Measurements from ENCODE around the gene KRT74. TPM values are rescaled to one million over a fixed set of nuclear protein-coding genes. Genes with fewer than 3 reads are reported as not detected.
"Not testable (repeated sequence)": the region's sequence is repeated elsewhere in the genome, so short reads cannot be mapped to it uniquely, and the experiment has no call there.

KRT74 gene
- total RNA-seq, 1 donor = not detected

- H3K27me3 ChIP-seq (ENCODE audit: insufficient read depth, low read length) = peaks cover 61% of the 10 kb centered on the region
- H4K20me1 ChIP-seq (ENCODE audit: insufficient read depth, low read length) = no peaks in the 10 kb centered on the region
- H2AFZ ChIP-seq (ENCODE audit: low read length) = no peak overlapping the region
- H3K36me3 ChIP-seq (ENCODE audit: insufficient read depth, low read length) = no peaks in the 10 kb centered on the region
- H3K4me3 ChIP-seq (ENCODE audit: insufficient read depth, low read length) = no peak overlapping the region
- no peak overlapping the region for H3K4me2 ChIP-seq (ENCODE audit: insufficient read depth, low read length)
- no peaks in the 10 kb centered on the region for H3K9me3 ChIP-seq (ENCODE audit: low read depth, low read length)
- no peak overlapping the region for H3K27ac ChIP-seq (ENCODE audit: low read depth, low read length)
- DNase-seq (ENCODE audit: insufficient read length, low spot score, missing footprints) = no peak
- no peaks in the 10 kb centered on the region for H3K79me2 ChIP-seq (ENCODE audit: insufficient read depth, low read length)
- H3K4me1 ChIP-seq (ENCODE audit: insufficient read depth, low read length) = no peaks in the 10 kb centered on the region
- no peak for TF ChIP-seq CTCF (IDR thresholded peaks at IDR 0.05; ENCODE audit: extremely low read depth, low read depth, low read length)
These were observed 26.8 kb upstream of the KRT74 start for GRCh38 chr12:52600475-52600874.

GRCh38 chr12:52600071-52600470 is 26.4 kb upstream of the KRT74 start:
- no peak overlapping the region for H3K4me2 ChIP-seq (ENCODE audit: insufficient read depth, low read length)
- no peak for DNase-seq (ENCODE audit: insufficient read length, low spot score, missing footprints)
- H3K27me3 ChIP-seq (ENCODE audit: insufficient read depth, low read length) = peaks cover 62% of the 10 kb centered on the region
- H4K20me1 ChIP-seq (ENCODE audit: insufficient read depth, low read length) = no peaks in the 10 kb centered on the region
- H3K36me3 ChIP-seq (ENCODE audit: insufficient read depth, low read length) = no peaks in the 10 kb centered on the region
- H3K4me3 ChIP-seq (ENCODE audit: insufficient read depth, low read length) = no peak overlapping the region
- no peaks in the 10 kb centered on the region for H3K4me1 ChIP-seq (ENCODE audit: insufficient read depth, low read length)
- H3K27ac ChIP-seq (ENCODE audit: low read depth, low read length) = no peak overlapping the region
- no peaks in the 10 kb centered on the region for H3K9me3 ChIP-seq (ENCODE audit: low read depth, low read length)
- TF ChIP-seq CTCF (IDR thresholded peaks at IDR 0.05; ENCODE audit: extremely low read depth, low read depth, low read length) = no peak
- H2AFZ ChIP-seq (ENCODE audit: low read length) = no peak overlapping the region
- no peaks in the 10 kb centered on the region for H3K79me2 ChIP-seq (ENCODE audit: insufficient read depth, low read length)

- H3K4me1 ChIP-seq (ENCODE audit: insufficient read depth, low read length) = no peaks in the 10 kb centered on the region
- no peaks in the 10 kb centered on the region for H3K79me2 ChIP-seq (ENCODE audit: insufficient read depth, low read length)
- H3K27me3 ChIP-seq (ENCODE audit: insufficient read depth, low read length) = peaks cover 67% of the 10 kb centered on the region
- no peaks in the 10 kb centered on the region for H3K36me3 ChIP-seq (ENCODE audit: insufficient read depth, low read length)
- TF ChIP-seq CTCF (IDR thresholded peaks at IDR 0.05; ENCODE audit: extremely low read depth, low read depth, low read length) = no peak
- H3K9me3 ChIP-seq (ENCODE audit: low read depth, low read length) = no peaks in the 10 kb centered on the region
- no peak overlapping the region for H3K27ac ChIP-seq (ENCODE audit: low read depth, low read length)
- DNase-seq (ENCODE audit: insufficient read length, low spot score, missing footprints) = no peak
- H3K4me2 ChIP-seq (ENCODE audit: insufficient read depth, low read length) = no peak overlapping the region
- H4K20me1 ChIP-seq (ENCODE audit: insufficient read depth, low read length) = no peaks in the 10 kb centered on the region
- no peak overlapping the region for H2AFZ ChIP-seq (ENCODE audit: low read length)
- H3K4me3 ChIP-seq (ENCODE audit: insufficient read depth, low read length) = no peak overlapping the region
These were observed 25.3 kb upstream of the KRT74 start for GRCh38 chr12:52598966-52599365.

GRCh38 chr12:52594237-52594636 is 20.6 kb upstream of the KRT74 start:
- H3K4me2 ChIP-seq (ENCODE audit: insufficient read depth, low read length); H3K36me3 ChIP-seq (ENCODE audit: insufficient read depth, low read length); H3K4me1 ChIP-seq (ENCODE audit: insufficient read depth, low read length); H3K9me3 ChIP-seq (ENCODE audit: low read depth, low read length); H3K4me3 ChIP-seq (ENCODE audit: insufficient read depth, low read length); H2AFZ ChIP-seq (ENCODE audit: low read length); H3K79me2 ChIP-seq (ENCODE audit: insufficient read depth, low read length); H4K20me1 ChIP-seq (ENCODE audit: insufficient read depth, low read length); H3K27ac ChIP-seq (ENCODE audit: low read depth, low read length); DNase-seq (ENCODE audit: insufficient read length, low spot score, missing footprints): not testable (repeated sequence)
- peaks cover 35% of the 10 kb centered on the region for H3K27me3 ChIP-seq (ENCODE audit: insufficient read depth, low read length)
